Kidney epithelial cell (primary cell): Measurements from ENCODE around the gene ZNF358. TPM values are rescaled to one million over a fixed set of nuclear protein-coding genes. Genes with fewer than 3 reads are reported as not detected.

ENCODE experiments used
- DNase-seq: peaks from one replicate; pipeline ENCODE4 v3.0.0-alpha.2; 2010; ENCODE audit warnings: low read depth
- H3K27me3 ChIP-seq: 2 replicates; pipeline ENCODE4 v1.6.0; 2011; ENCODE audit warnings: low read length; ENCODE audit not compliant: control insufficient read depth, insufficient read depth
- H3K36me3 ChIP-seq: 2 replicates; pipeline ENCODE4 v1.5.1; 2011; ENCODE audit warnings: low read length; ENCODE audit not compliant: control insufficient read depth, insufficient read depth
- H3K4me3 ChIP-seq: 2 replicates; pipeline ENCODE4 v1.5.1; 2011; ENCODE audit warnings: low read depth, mild to moderate bottlenecking, control low read depth, low read length
- total RNA-seq: library from RNA; depleted of rRNA; stranded (reverse); fragments of >200 nt; gene quantifications from 2 replicates; pipeline ENCODE4 v1.2.3, GENCODE V29; 2015
- TF ChIP-seq, protein P1 (sequence below): IDR thresholded peaks from 2 replicates; pipeline ENCODE4 v1.5.1; 2011; ENCODE audit warnings: mild to moderate bottlenecking, moderate library complexity, low read length, control low read depth, inconsistent platforms; ENCODE audit not compliant: insufficient read depth, poor library complexity, severe bottlenecking

The ZNF358 gene
- total RNA-seq, 1 donor from 2014 or later: 67.4 TPM

GRCh38 chr19:7520131-7521051 is 4.5 kb downstream of the ZNF358 start:
- TF ChIP-seq, protein P1, sequence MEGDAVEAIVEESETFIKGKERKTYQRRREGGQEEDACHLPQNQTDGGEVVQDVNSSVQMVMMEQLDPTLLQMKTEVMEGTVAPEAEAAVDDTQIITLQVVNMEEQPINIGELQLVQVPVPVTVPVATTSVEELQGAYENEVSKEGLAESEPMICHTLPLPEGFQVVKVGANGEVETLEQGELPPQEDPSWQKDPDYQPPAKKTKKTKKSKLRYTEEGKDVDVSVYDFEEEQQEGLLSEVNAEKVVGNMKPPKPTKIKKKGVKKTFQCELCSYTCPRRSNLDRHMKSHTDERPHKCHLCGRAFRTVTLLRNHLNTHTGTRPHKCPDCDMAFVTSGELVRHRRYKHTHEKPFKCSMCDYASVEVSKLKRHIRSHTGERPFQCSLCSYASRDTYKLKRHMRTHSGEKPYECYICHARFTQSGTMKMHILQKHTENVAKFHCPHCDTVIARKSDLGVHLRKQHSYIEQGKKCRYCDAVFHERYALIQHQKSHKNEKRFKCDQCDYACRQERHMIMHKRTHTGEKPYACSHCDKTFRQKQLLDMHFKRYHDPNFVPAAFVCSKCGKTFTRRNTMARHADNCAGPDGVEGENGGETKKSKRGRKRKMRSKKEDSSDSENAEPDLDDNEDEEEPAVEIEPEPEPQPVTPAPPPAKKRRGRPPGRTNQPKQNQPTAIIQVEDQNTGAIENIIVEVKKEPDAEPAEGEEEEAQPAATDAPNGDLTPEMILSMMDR: no peak
- H3K27me3 ChIP-seq: no peaks in the 10 kb centered on the region
- no peak for DNase-seq
- H3K36me3 ChIP-seq: no peaks in the 10 kb centered on the region
- H3K4me3 ChIP-seq: no peak overlapping the region

- H3K27me3 ChIP-seq: no peaks in the 10 kb centered on the region
- H3K36me3 ChIP-seq: no peaks in the 10 kb centered on the region
- TF ChIP-seq, protein P1: no peak
- DNase-seq: no peak
- no peak overlapping the region for H3K4me3 ChIP-seq
Measured at GRCh38 chr19:7521551-7522071, 5.7 kb downstream of the ZNF358 start.

GRCh38 chr19:7522072-7522922 is 6.4 kb downstream of the ZNF358 start, which contains the start of gene MCOLN1:
TSS of gene MCOLN1 (plus strand) at chr19:7522624. CDS start at chr19:7522751, 127 bp downstream.
- H3K27me3 ChIP-seq: no peaks in the 10 kb centered on the region
- peak; percentile 73 for DNase-seq
- TF ChIP-seq, protein P1: no peak
- no peaks in the 10 kb centered on the region for H3K36me3 ChIP-seq
- H3K4me3 ChIP-seq: peak within 1 kb of the TSS; percentile 62

DNA sequence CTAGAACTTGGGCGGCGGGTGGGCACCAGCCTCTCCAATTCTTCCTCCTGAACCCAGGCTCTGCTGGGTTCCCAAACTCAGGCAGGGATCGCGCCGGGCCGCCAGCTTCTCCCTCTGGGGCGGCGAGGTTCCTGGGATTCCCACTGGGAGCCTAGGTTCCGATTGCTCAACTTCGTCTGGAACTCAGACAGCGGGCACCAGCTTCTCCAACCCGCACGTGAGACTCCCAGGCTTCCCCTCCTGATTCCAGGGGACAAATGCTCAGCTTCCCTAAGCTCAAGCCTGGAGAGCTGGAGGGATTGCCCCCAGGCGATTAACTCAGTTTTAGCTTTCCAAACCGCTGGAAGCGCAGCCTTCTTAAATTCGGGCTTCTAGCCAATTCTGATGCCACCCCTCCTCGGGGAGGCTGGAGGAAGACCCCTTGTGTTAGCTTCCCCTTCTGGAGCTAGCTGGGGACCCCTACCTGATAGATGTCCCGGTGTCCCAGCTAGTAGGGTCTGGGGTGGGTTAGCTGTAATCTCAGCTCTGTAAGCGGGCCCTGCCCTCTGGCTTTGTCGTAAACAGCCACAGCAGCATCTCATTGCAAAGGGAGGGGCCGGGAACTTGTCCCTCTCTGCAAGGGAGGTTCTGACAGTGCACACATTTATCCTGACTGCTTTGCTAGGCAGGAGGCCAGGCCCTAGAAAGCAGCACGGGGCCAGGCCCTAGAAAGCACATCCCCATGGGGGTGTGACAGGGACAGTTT is 7.2 kb downstream of the ZNF358 start:
- H3K4me3 ChIP-seq: peak overlapping the region; percentile 62

GRCh38 chr19:7524523-7524922 is 8.6 kb downstream of the ZNF358 start:
- no peak for DNase-seq
- no peaks in the 10 kb centered on the region for H3K27me3 ChIP-seq
- TF ChIP-seq, protein P1: no peak
- H3K36me3 ChIP-seq: no peaks in the 10 kb centered on the region
- H3K4me3 ChIP-seq: no peak overlapping the region

More for the DNA sequence above, 7.2 kb downstream of the ZNF358 start:
- TF ChIP-seq, protein P1: no peak
- no peaks in the 10 kb centered on the region for H3K36me3 ChIP-seq
- H3K27me3 ChIP-seq: no peaks in the 10 kb centered on the region
- no peak for DNase-seq
